SK-N-SH (cell line): ENCODE measurements around the gene CCL22. TPM values are rescaled to one million over a fixed set of nuclear protein-coding genes. Genes with fewer than 3 reads are reported as not detected.

Experiments used
- CTCF ChIA-PET: fragments of 300-600, 350-600 bp; formaldehyde crosslinking; extraction: SDS; loops from one replicate; lab custom pipeline; 2021; lab: Yijun Ruan, JAX
- POLR2A ChIA-PET: fragments of 350-600 bp; sonication (Branson Sonifier 250); formaldehyde crosslinking; extraction: SDS; loops from one replicate; lab custom pipeline; 2020; ENCODE audit warnings: antibody characterized with exemption, inconsistent platforms; lab: Yijun Ruan, JAX
- DNase-seq: peaks from one replicate; pipeline ENCODE4 v3.0.0; 2012
- H2AFZ ChIP-seq: fragments of 200-600 bp; sonication (generic); 2 replicates; pipeline ENCODE4 v1.8.1; 2016; ENCODE audit warnings: antibody characterized with exemption, mild to moderate bottlenecking, low read depth
- H3F3A ChIP-seq: fragments of 200-600 bp; sonication (generic); replicated peaks from 2 replicates; pipeline ENCODE3; 2016; ENCODE audit warnings: antibody characterized with exemption, mild to moderate bottlenecking; ENCODE audit not compliant: insufficient read depth
- H3K27ac ChIP-seq, 2 experiments: fragments of 200-500 bp in 1 of 2; fragments of 200-600 bp in 1 of 2; sonication (Bioruptor generic) in 1 of 2; sonication (generic), shearing (Covaris generic) in 1 of 2; 2 replicates each; pipeline versions ENCODE4 v1.5.1 to v1.6.1; 2014 to 2016; ENCODE audit warnings: low read depth in 2 of 2, inconsistent platforms in 1 of 2, low read length in 1 of 2, mild to moderate bottlenecking in 1 of 2, mixed read lengths in 1 of 2
- H3K27me3 ChIP-seq: fragments of 200-600 bp; sonication (generic), shearing (Covaris generic); 2 replicates; pipeline ENCODE4 v1.6.1; 2016; ENCODE audit warnings: mixed run types; ENCODE audit not compliant: insufficient read depth
- H3K36me3 ChIP-seq, 2 experiments: fragments of 200-500 bp in 1 of 2; fragments of 200-600 bp in 1 of 2; sonication (Bioruptor generic) in 1 of 2; sonication (generic) in 1 of 2; replicated peaks in 1 of 2; 2 replicates each; pipeline versions ENCODE3 to v1.5.1; 2014 to 2016; ENCODE audit warnings: low read length in 1 of 2, mild to moderate bottlenecking in 1 of 2; ENCODE audit not compliant: insufficient read depth in 2 of 2, control insufficient read depth in 1 of 2
- H3K4me1 ChIP-seq, 2 experiments: fragments of 200-500 bp in 1 of 2; fragments of 200-600 bp in 1 of 2; sonication (Bioruptor generic) in 1 of 2; sonication (generic), shearing (Covaris generic) in 1 of 2; 2 replicates each; pipeline versions ENCODE4 v1.5.1 to v1.6.1; 2014 to 2016; ENCODE audit warnings: low read depth in 1 of 2, low read length in 1 of 2, mixed run types in 1 of 2; ENCODE audit not compliant: insufficient read depth in 2 of 2, control insufficient read depth in 1 of 2
- H3K4me2 ChIP-seq: fragments of 200-600 bp; sonication (generic), shearing (Covaris generic); 2 replicates; pipeline ENCODE4 v1.6.1; 2017; ENCODE audit warnings: mixed run types
- H3K4me3 ChIP-seq, 2 experiments: fragments of 200-500 bp in 1 of 2; fragments of 200-600 bp in 1 of 2; sonication (Bioruptor generic) in 1 of 2; sonication (generic), shearing (Covaris generic) in 1 of 2; 2 replicates each; pipeline versions ENCODE4 v1.5.1 to v1.8.1; 2014 to 2016; ENCODE audit warnings: low read depth in 2 of 2, inconsistent platforms in 1 of 2, low read length in 1 of 2, mild to moderate bottlenecking in 1 of 2, mixed read lengths in 1 of 2, moderate library complexity in 1 of 2
- H3K79me2 ChIP-seq: fragments of 200-600 bp; sonication (generic); 2 replicates; pipeline ENCODE4 v1.8.1; 2017; ENCODE audit warnings: mild to moderate bottlenecking; ENCODE audit not compliant: insufficient read depth
- H3K9ac ChIP-seq: fragments of 200-600 bp; sonication (generic); 2 replicates; pipeline ENCODE4 v1.6.1; 2017; ENCODE audit warnings: mixed run types
- H3K9me2 ChIP-seq: fragments of 200-600 bp; sonication (generic); 2 replicates; pipeline ENCODE4 v1.6.1; 2017; ENCODE audit warnings: mixed run types
- H3K9me3 ChIP-seq: fragments of 200-600 bp; sonication (generic); 2 replicates; pipeline ENCODE4 v1.6.1; 2017; ENCODE audit warnings: mixed run types, mild to moderate bottlenecking, moderate library complexity
- H4K20me1 ChIP-seq: fragments of 200-600 bp; sonication (generic); 2 replicates; pipeline ENCODE4 v1.6.1; 2017; ENCODE audit warnings: mild to moderate bottlenecking, mixed run types; ENCODE audit not compliant: insufficient read depth
- FOSL2 ChIP-seq: IDR thresholded peaks from 2 replicates; pipeline ENCODE4 v1.4.0; 2012; ENCODE audit warnings: low read depth, mild to moderate bottlenecking, moderate library complexity, borderline replicate concordance
- MEF2A ChIP-seq: IDR thresholded peaks from 2 replicates; pipeline ENCODE4 v1.4.0; 2012; ENCODE audit warnings: low read depth, borderline replicate concordance
- MXI1 ChIP-seq: IDR thresholded peaks from 2 replicates; pipeline ENCODE4 v1.6.1; 2012; ENCODE audit warnings: mild to moderate bottlenecking, low read depth, low read length, improper control_type of control experiment
- POLR2AphosphoS5 ChIP-seq: IDR thresholded peaks from 2 replicates; pipeline ENCODE4 v1.6.1; 2012; ENCODE audit warnings: low read depth, low read length
- RXRA ChIP-seq: IDR thresholded peaks from 2 replicates; pipeline ENCODE4 v1.4.0; 2012; ENCODE audit warnings: low read depth, mild to moderate bottlenecking, borderline replicate concordance
- TCF12 ChIP-seq: IDR thresholded peaks from 2 replicates; pipeline ENCODE4 v1.4.0; 2012
- WGBS: methylation state at CpG from one replicate; pipeline ENCODE4 v1.1.6; 2017; ENCODE audit warnings: low lambda C conversion rate; 5-methylcytosine and 5-hydroxymethylcytosine counted together
- polyA plus RNA-seq, 3 experiments: library from polyadenylated mRNA; depleted of rRNA; stranded (reverse); fragments of >200 nt; gene quantifications; 2 replicates each; pipeline ENCODE4 v1.2.3, GENCODE V29; 2012
- TF ChIP-seq, protein P1 (sequence below): IDR thresholded peaks from 2 replicates; pipeline ENCODE4; 2012

The CCL22 gene
- polyA plus RNA-seq, 1 of the 3 experiments (the other 2 are of a cell fraction) = not detected

DNA sequence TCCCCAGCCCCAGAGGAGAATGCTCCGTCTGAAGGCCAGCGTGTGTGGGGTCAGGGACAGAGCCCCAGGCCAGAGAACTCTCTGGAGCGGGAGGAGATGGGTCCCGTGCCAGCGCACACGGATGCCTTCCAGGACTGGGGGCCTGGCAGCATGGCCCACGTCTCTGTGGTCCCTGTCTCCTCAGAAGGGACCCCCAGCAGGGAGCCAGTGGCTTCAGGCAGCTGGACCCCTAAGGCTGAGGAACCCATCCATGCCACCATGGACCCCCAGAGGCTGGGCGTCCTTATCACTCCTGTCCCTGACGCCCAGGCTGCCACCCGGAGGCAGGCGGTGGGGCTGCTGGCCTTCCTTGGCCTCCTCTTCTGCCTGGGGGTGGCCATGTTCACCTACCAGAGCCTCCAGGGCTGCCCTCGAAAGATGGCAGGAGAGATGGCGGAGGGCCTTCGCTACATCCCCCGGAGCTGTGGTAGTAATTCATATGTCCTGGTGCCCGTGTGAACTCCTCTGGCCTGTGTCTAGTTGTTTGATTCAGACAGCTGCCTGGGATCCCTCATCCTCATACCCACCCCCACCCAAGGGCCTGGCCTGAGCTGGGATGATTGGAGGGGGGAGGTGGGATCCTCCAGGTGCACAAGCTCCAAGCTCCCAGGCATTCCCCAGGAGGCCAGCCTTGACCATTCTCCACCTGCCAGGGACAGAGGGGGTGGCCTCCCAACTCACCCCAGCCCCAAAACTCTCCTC is 24.1 kb downstream of the CCL22 start:
- Histone ChIP-seq H3K9ac (no peak overlapping the region), H3K4me3 (no peak overlapping the region), H3F3A (peaks cover 7% of the 10 kb centered on the region), H3K4me1 (peaks cover 10 to 26% of the 10 kb centered on the region in 2 experiments; a peak in 3 of 4 replicates)
- DNase-seq = no peak
- no peak for TF ChIP-seq RXRA
- TF ChIP-seq, all 33 proteins: peak for 0
- POLR2A ChIA-PET = no interaction called here
- CTCF ChIA-PET = interaction anchor here (1.1 kb wide), 1 partner anchor 83 kb away, joined by 3 read pairs; no protein-coding TSS in a partner anchor
- no peaks in the 10 kb centered on the region for H4K20me1 ChIP-seq
- no peak overlapping the region for H3K4me2 ChIP-seq
- H3K27ac ChIP-seq = no peak overlapping the region
- H3K9me3 ChIP-seq = no peaks in the 10 kb centered on the region
- 85% methylated on average over 10 of the region's 16 CpGs for WGBS
- H2AFZ ChIP-seq = no peak overlapping the region
- H3K9me2 ChIP-seq = no peaks in the 10 kb centered on the region
- H3K36me3 ChIP-seq = no peaks in the 10 kb centered on the region
- no peaks in the 10 kb centered on the region for H3K27me3 ChIP-seq
- H3K79me2 ChIP-seq = no peaks in the 10 kb centered on the region

DNA sequence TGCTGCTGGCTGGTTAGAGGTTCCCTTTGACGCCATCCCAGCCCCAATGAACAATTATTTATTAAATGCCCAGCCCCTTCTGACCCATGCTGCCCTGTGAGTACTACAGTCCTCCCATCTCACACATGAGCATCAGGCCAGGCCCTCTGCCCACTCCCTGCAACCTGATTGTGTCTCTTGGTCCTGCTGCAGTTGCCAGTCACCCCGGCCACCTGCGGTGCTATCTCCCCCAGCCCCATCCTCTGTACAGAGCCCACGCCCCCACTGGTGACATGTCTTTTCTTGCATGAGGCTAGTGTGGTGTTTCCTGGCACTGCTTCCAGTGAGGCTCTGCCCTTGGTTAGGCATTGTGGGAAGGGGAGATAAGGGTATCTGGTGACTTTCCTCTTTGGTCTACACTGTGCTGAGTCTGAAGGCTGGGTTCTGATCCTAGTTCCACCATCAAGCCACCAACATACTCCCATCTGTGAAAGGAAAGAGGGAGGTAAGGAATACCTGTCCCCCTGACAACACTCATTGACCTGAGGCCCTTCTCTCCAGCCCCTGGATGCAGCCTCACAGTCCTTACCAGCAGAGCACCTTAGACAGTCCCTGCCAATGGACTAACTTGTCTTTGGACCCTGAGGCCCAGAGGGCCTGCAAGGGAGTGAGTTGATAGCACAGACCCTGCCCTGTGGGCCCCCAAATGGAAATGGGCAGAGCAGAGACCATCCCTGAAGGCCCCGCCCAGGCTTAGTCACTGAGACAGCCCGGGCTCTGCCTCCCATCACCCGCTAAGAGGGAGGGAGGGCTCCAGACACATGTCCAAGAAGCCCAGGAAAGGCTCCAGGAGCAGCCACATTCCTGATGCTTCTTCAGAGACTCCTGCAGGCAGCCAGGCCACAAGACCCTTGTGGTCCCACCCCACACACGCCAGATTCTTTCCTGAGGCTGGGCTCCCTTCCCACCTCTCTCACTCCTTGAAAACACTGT is 25.0 kb downstream of the CCL22 start:
- no peaks in the 10 kb centered on the region for H3K36me3 ChIP-seq
- ChIA-PET CTCF (no interaction called here), POLR2A (no interaction called here)
- H3K4me2 ChIP-seq = peak overlapping the region; percentile 43; the same call in 1 of the 2 replicates
- no peak overlapping the region for H3K9ac ChIP-seq
- H3K79me2 ChIP-seq = no peaks in the 10 kb centered on the region
- H3K9me3 ChIP-seq = no peaks in the 10 kb centered on the region
- H4K20me1 ChIP-seq = no peaks in the 10 kb centered on the region
- TF ChIP-seq, protein P1, sequence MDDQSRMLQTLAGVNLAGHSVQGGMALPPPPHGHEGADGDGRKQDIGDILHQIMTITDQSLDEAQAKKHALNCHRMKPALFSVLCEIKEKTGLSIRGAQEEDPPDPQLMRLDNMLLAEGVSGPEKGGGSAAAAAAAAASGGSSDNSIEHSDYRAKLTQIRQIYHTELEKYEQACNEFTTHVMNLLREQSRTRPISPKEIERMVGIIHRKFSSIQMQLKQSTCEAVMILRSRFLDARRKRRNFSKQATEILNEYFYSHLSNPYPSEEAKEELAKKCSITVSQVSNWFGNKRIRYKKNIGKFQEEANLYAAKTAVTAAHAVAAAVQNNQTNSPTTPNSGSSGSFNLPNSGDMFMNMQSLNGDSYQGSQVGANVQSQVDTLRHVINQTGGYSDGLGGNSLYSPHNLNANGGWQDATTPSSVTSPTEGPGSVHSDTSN = 0 out of 2 replicates have a peak, but pooled peaks have one; percentile 18
- peak; percentile 46; the same call in 1 of the 2 replicates for TF ChIP-seq FOSL2
- TF ChIP-seq TCF12 = peak; percentile 65
- TF ChIP-seq MEF2A = no peak
- no peak for TF ChIP-seq MXI1
- peak; percentile 25; the same call in 1 of the 2 replicates for TF ChIP-seq POLR2AphosphoS5
- H3K4me3 ChIP-seq = no peak overlapping the region
- H3K27ac ChIP-seq = no peak overlapping the region; a peak in 1 of 4 replicates
- peak overlapping the region; percentile 63; the same call in 1 of the 2 replicates for H2AFZ ChIP-seq
- peaks cover 1% of the 10 kb centered on the region for H3F3A ChIP-seq
- 65% methylated on average over 5 of the region's 8 CpGs for WGBS
- no peaks in the 10 kb centered on the region for H3K27me3 ChIP-seq
- H3K9me2 ChIP-seq = no peaks in the 10 kb centered on the region
- no peak for DNase-seq
- H3K4me1 ChIP-seq = peaks cover 10 to 23% of the 10 kb centered on the region in 2 experiments; a peak in 3 of 4 replicates
